ENCODE data around the gene PRDM5. TPM values are rescaled to one million over a fixed set of nuclear protein-coding genes. Genes with fewer than 3 reads are reported as not detected.

Gene PRDM5
- total RNA-seq, 1 donor from 2014 or later, result 14.8 TPM

DNA sequence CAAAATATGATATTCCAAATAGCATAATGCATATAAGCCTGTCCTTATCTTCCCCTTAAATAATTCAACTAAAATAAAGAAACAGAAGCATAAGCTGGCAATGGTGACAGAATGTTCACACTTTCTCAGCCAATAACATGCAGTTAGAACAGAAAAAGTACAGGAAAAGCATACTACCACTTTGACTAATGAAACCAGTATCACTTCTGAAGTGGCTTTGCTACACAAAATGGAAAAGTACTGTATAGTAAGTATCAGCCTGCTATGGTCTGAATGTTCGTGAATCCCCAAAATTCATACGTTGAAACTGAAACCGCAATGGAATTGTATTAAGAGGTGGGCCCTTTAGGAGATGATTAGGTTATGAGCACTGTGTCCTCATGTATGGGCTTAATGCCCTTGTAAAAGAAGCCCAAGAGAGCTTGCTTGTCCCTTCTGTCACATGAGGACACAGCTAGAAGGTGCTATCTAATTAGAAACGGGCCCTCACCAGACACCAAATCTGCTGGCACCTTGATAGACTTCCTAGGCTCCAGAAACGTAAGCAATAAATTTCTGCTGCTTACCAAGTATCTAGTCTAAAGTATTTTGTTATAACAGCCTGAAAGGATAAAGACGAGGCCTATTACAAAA is 102.6 kb downstream of the PRDM5 start:
- no peak for ATAC-seq
- no peaks in the 10 kb centered on the region for H3K27me3 ChIP-seq (ENCODE audit: low read depth)
- H3K4me1 ChIP-seq, result no peaks in the 10 kb centered on the region
- intact Hi-C loops (cut with DNase I), result no loop called here
- no peak for DNase-seq
- H3K36me3 ChIP-seq, result no peaks in the 10 kb centered on the region
- TF ChIP-seq, protein P1, sequence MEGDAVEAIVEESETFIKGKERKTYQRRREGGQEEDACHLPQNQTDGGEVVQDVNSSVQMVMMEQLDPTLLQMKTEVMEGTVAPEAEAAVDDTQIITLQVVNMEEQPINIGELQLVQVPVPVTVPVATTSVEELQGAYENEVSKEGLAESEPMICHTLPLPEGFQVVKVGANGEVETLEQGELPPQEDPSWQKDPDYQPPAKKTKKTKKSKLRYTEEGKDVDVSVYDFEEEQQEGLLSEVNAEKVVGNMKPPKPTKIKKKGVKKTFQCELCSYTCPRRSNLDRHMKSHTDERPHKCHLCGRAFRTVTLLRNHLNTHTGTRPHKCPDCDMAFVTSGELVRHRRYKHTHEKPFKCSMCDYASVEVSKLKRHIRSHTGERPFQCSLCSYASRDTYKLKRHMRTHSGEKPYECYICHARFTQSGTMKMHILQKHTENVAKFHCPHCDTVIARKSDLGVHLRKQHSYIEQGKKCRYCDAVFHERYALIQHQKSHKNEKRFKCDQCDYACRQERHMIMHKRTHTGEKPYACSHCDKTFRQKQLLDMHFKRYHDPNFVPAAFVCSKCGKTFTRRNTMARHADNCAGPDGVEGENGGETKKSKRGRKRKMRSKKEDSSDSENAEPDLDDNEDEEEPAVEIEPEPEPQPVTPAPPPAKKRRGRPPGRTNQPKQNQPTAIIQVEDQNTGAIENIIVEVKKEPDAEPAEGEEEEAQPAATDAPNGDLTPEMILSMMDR (IDR thresholded peaks at IDR 0.05), result no peak
- no peak overlapping the region for H3K4me3 ChIP-seq
- no peak overlapping the region for H3K27ac ChIP-seq
- H3K9me3 ChIP-seq, result no peaks in the 10 kb centered on the region

DNA sequence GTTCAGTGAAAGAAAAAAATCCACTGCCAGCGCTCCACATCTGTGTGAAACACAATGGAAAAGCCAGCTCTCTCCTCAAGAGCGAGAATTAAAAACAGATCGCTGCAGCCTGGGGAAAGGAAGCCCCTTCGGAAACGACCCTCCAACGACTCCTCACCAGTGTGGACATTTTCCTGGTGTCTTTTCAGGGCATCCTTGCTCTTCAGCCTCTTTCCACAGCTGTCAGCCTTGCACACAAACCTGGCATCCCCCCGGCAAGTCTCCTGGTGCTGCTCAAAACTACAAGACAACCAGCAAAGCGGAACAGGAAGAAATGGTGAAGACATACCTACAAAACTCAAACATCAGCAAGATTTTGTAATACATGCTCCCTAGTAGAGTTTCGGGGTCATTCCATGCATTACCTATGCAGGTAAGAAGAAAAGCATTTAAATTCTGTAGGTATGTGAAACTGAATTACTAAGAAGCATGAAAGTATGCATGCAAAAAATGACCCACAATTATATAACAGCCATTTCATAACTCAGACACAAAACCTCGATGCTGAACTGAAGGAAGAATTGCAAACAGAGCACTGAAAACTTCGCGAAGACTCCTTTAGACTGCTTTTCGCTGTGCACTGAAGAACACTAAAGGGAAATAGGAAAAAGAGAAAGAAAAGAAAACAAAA is 106.1 kb downstream of the PRDM5 start:
- ATAC-seq (no peak), DNase-seq (no peak)
- no peaks in the 10 kb centered on the region for H3K4me1 ChIP-seq
- TF ChIP-seq, protein P1 (IDR thresholded peaks at IDR 0.05), result no peak
- H3K9me3 ChIP-seq, result no peaks in the 10 kb centered on the region
- H3K36me3 ChIP-seq, result no peaks in the 10 kb centered on the region
- H3K4me3 ChIP-seq, result peak overlapping the region; percentile 15
- H3K27ac ChIP-seq, result peak overlapping the region; percentile 18
- intact Hi-C loops (cut with DNase I), result no loop called here
- H3K27me3 ChIP-seq (ENCODE audit: low read depth), result no peaks in the 10 kb centered on the region

DNA sequence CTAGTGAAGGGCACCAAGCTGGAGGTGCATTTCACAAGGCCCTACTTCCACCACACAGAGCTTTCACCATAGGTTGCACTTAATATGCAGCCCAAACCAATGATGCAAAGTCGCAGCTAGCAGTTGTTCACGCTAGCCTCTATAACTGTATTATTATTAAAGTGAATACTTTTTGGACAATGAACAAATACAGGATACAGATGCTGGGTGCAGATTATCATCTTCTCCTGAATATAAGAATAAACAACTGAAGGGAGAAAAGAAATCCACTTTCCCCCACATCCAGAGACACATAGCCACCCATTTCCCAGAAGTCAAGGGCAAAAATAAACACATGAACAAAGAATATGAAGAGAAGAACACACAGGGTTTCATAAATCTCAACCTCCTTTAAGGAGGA is 107.2 kb downstream of the PRDM5 start:
- ATAC-seq (no peak), DNase-seq (no peak)
- H3K9me3 ChIP-seq, result no peaks in the 10 kb centered on the region
- no peaks in the 10 kb centered on the region for H3K27me3 ChIP-seq (ENCODE audit: low read depth)
- H3K27ac ChIP-seq, result no peak overlapping the region
- intact Hi-C loops (cut with DNase I), result no loop called here
- TF ChIP-seq, protein P1 (IDR thresholded peaks at IDR 0.05), result no peak
- H3K36me3 ChIP-seq, result no peaks in the 10 kb centered on the region
- H3K4me1 ChIP-seq, result no peaks in the 10 kb centered on the region
- no peak overlapping the region for H3K4me3 ChIP-seq

DNA sequence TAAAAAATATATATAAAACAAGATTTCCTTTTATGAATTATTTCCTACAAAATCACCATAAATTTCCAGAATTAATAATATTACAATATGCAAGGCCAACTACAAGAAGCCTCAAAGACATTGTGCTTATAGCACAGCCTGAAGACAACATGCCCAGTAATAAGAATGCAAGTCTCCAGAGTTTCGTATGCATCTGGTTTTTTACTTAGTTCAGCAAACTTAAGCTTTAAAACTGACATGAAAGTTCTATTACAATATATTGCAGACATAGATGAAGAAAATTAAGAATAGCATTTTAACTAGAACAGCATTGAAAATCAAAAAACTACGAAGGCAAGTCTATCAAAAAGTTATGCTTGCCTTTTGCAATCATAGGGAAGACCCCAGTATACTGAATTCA is 107.6 kb downstream of the PRDM5 start:
- Histone ChIP-seq H3K27me3 (ENCODE audit: low read depth) (no peaks in the 10 kb centered on the region), H3K4me1 (no peaks in the 10 kb centered on the region), H3K9me3 (peaks cover 3% of the 10 kb centered on the region), H3K4me3 (no peak overlapping the region), H3K36me3 (no peaks in the 10 kb centered on the region), H3K27ac (no peak overlapping the region)
- intact Hi-C loops (cut with DNase I), result no loop called here
- TF ChIP-seq, protein P1 (IDR thresholded peaks at IDR 0.05), result no peak
- ATAC-seq (no peak), DNase-seq (no peak)

DNA sequence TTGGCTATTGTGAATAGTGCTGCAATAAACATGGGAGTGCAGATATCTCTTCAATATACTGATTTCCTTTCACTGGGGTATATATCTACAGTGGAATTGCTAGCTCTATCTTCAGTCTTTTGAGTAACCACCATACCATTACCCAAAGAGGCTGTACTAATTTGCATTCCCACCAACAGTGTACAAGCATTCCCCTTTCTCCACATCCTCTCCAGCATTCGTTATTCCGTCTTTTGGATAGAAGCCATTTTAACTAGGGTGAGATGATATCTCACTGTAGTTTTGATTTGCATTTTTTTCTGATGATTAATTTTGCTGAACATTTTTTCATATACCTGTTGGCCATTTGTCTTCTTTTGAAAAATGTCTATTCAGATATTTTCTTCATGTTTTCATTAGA is 110.3 kb downstream of the PRDM5 start:
- Histone ChIP-seq H3K4me1 (no peaks in the 10 kb centered on the region), H3K36me3 (no peaks in the 10 kb centered on the region), H3K9me3 (peaks cover 8% of the 10 kb centered on the region), H3K4me3 (no peak overlapping the region), H3K27me3 (ENCODE audit: low read depth) (no peaks in the 10 kb centered on the region), H3K27ac (no peak overlapping the region)
- DNase-seq, result no peak
- intact Hi-C loops (cut with DNase I), result no loop called here
- ATAC-seq, result no peak
- TF ChIP-seq, protein P1 (IDR thresholded peaks at IDR 0.05), result no peak

Data from lower lobe of right lung (tissue), 2 donors.